HCT116 (cell line): ENCODE results near the gene FBXL13.

ENCODE experiments used
- EZH2phosphoT487 ChIP-seq: fragments of 200-600 bp; IDR thresholded peaks from 2 replicates; pipeline ENCODE4 v1.6.1; 2018; ENCODE audit warnings: antibody characterized with exemption, borderline replicate concordance
- POLR2A ChIP-seq: IDR thresholded peaks from 2 replicates; pipeline ENCODE4 v1.7.0; 2011; ENCODE audit warnings: borderline replicate concordance; ENCODE audit not compliant: insufficient read depth, insufficient read length; ENCODE audit errors: extremely low read depth
- TF ChIP-seq, protein P1 (sequence below): IDR thresholded peaks from 2 replicates; pipeline ENCODE4 v1.6.1; 2012; ENCODE audit warnings: low read depth
- TF ChIP-seq, protein P2 (sequence below), 3 experiments: fragments of 200-600 bp in 1 of 3; sonication (generic) in 1 of 3; IDR thresholded peaks in 2 of 3; conservative IDR thresholded peaks in 1 of 3; 2 replicates each; pipeline ENCODE4 v1.5.1; 2012 to 2017; ENCODE audit warnings: low read depth in 2 of 3, low read length in 2 of 3, antibody characterized with exemption in 1 of 3, borderline replicate concordance in 1 of 3, control low read depth in 1 of 3, mild to moderate bottlenecking in 1 of 3, mixed read lengths in 1 of 3, mixed run types in 1 of 3, moderate library complexity in 1 of 3; ENCODE audit not compliant: insufficient read depth in 1 of 3
- TF ChIP-seq, protein P3 (sequence below): IDR thresholded peaks from 2 replicates; pipeline ENCODE4 v1.6.1; 2012

DNA sequence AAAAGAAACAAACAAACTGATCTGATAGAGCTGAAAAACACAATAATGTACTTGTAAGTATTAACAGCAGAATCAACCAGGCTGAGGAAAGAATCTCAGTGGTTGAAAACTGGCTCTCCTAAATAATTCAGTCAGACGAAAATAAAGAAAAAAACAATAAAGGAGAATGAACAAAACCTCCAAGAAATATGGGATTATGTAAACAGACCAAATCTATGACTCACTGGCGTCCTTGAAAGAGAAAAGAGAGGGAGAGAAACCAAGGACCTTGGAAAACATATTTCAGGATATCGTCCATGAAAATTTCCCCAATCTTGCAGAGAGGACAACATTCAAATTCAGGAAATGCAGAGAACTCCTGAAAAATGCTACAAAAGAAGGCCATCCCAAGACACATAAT, 62.9 kb downstream of the FBXL13 start:
- TF ChIP-seq, protein P1, sequence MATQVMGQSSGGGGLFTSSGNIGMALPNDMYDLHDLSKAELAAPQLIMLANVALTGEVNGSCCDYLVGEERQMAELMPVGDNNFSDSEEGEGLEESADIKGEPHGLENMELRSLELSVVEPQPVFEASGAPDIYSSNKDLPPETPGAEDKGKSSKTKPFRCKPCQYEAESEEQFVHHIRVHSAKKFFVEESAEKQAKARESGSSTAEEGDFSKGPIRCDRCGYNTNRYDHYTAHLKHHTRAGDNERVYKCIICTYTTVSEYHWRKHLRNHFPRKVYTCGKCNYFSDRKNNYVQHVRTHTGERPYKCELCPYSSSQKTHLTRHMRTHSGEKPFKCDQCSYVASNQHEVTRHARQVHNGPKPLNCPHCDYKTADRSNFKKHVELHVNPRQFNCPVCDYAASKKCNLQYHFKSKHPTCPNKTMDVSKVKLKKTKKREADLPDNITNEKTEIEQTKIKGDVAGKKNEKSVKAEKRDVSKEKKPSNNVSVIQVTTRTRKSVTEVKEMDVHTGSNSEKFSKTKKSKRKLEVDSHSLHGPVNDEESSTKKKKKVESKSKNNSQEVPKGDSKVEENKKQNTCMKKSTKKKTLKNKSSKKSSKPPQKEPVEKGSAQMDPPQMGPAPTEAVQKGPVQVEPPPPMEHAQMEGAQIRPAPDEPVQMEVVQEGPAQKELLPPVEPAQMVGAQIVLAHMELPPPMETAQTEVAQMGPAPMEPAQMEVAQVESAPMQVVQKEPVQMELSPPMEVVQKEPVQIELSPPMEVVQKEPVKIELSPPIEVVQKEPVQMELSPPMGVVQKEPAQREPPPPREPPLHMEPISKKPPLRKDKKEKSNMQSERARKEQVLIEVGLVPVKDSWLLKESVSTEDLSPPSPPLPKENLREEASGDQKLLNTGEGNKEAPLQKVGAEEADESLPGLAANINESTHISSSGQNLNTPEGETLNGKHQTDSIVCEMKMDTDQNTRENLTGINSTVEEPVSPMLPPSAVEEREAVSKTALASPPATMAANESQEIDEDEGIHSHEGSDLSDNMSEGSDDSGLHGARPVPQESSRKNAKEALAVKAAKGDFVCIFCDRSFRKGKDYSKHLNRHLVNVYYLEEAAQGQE = no peak
- no peak for TF ChIP-seq POLR2A
- TF ChIP-seq EZH2phosphoT487 = no peak
- TF ChIP-seq, protein P2, sequence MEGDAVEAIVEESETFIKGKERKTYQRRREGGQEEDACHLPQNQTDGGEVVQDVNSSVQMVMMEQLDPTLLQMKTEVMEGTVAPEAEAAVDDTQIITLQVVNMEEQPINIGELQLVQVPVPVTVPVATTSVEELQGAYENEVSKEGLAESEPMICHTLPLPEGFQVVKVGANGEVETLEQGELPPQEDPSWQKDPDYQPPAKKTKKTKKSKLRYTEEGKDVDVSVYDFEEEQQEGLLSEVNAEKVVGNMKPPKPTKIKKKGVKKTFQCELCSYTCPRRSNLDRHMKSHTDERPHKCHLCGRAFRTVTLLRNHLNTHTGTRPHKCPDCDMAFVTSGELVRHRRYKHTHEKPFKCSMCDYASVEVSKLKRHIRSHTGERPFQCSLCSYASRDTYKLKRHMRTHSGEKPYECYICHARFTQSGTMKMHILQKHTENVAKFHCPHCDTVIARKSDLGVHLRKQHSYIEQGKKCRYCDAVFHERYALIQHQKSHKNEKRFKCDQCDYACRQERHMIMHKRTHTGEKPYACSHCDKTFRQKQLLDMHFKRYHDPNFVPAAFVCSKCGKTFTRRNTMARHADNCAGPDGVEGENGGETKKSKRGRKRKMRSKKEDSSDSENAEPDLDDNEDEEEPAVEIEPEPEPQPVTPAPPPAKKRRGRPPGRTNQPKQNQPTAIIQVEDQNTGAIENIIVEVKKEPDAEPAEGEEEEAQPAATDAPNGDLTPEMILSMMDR (IDR thresholded peaks at IDR 0.05 in 2 of 3, conservative IDR thresholded peaks at IDR 0.05 in 1 of 3; ENCODE audit: borderline replicate concordance in 1 of 3, insufficient read depth in 1 of 3, low read depth in 2 of 3, low read length in 2 of 3) = no peak
- TF ChIP-seq, protein P3, sequence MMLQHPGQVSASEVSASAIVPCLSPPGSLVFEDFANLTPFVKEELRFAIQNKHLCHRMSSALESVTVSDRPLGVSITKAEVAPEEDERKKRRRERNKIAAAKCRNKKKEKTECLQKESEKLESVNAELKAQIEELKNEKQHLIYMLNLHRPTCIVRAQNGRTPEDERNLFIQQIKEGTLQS = no peak
